NCI-H2227 treated with DMSO at 0.1 percent for 48 hours (cell line): Measurements from ENCODE around the gene DRG2.

Experiments
- DNase-seq: peaks from one replicate; lab custom pipeline; 2025; lab: John Stamatoyannopoulos, UW

The DRG2 gene

DNA sequence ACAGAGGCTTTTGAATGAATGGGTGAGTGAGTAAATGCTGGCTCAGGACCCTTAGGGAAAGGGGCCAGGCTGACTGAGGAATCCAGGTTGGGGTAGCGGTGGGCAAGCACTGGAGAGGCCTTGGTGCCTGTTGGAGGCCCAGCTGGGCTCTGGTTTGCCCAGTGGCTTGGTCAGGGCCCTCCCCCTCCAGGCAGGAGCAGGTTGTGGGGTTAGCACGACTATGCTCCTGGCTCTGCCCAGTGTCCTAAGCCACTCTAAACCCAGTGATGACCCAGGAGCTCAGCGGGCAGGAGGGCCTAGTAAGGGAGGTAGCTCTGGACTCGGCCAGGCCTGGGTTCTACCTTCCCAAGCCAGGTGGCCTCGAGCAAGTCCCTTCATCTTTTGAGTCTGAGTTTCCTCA lies 28.3 kb downstream of the DRG2 start:
- DNase-seq = no peak

DNA sequence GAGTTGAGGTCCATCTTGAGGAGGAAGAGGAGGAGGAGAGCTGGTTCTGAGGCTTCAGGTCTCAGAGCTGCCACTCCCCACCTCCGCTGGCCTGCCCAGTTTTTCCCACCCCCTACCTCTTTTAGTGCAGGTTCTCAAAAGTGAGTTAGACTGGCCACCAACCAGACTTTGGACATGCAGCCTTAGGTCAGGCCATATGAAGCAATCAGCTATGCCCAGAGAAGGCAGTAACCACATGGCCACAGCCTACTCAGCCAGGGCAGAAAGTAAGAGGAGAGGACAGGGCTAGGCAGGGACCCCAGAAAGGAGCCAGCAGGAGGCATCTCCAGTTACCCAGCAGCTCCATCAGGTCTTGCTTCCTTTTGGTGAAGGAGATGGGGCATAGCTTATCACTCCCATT lies 29.8 kb downstream of the DRG2 start:
- DNase-seq = no peak

DNA sequence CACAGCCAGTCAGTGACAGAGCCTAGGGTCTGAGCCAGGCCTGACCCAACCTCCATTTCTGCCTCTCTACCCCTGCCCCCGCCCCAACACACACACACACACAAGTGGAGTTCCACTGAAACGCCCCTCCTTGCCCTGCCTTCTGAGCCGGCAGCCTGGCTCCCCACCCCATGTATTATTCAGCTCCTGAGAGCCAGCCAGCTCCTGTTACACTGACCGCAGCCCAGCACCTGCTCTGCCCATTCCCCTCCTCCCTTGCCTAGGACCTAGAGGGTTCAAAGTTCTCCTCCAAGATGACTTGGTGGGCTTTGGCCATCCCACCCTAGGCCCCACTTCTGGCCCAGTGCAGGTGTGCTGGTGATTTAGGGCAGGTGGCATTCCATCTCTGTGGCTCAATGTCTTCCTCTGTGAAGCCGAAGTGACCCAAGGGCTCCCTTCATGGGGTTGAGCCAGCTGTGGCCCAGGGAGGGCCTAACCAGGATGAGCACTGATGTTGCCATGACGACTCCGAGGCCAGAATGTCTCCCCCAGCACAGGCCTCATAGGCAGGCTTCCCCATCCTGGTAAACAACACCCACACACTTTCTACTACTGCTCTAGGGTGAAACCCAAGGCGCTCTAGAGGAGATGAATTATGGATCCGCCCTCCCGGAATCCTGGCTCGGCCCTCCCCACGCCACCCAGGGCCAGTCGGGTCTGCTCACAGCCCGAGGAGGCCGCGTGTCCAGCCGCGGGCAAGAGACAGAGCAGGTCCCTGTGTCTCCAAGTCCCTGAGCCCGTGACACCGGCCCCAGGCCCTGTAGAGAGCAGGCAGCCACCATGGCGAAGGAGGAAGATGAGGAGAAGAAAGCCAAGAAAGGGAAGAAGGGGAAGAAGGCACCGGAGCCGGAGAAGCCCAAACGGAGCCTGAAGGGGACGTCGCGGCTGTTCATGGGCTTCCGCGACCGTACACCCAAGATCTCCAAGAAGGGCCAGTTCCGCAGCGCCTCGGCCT lies 30.5 kb downstream of the DRG2 start:
- no peak for DNase-seq

- DNase-seq = no peak
These were observed 31.5 kb downstream of the DRG2 start for GRCh38 chr17:18119166-18119745.

- DNase-seq = no peak
These were observed 32.2 kb downstream of the DRG2 start for GRCh38 chr17:18119938-18120337.

DNA sequence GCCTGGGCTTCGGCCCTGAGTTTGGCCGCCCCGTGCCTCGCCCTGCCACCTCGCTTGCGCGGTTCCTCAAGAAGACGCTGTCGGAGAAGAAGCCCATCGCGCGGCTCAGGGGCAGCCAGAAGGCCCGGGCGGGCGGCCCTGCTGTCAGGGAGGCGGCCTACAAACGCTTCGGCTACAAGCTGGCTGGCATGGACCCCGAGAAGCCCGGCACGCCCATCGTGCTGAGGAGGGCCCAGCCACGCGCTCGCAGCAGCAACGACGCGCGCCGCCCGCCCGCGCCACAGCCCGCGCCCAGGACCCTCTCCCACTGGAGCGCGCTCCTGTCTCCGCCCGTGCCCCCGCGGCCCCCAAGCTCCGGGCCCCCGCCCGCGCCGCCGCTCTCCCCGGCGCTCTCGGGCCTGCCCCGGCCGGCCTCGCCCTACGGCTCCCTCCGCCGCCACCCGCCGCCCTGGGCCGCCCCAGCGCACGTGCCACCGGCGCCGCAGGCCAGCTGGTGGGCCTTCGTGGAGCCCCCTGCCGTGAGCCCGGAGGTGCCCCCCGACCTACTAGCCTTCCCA lies 32.8 kb downstream of the DRG2 start:
- no peak for DNase-seq

GRCh38 chr17:18121144-18121910 lies 33.6 kb downstream of the DRG2 start:
- no peak for DNase-seq

DNA sequence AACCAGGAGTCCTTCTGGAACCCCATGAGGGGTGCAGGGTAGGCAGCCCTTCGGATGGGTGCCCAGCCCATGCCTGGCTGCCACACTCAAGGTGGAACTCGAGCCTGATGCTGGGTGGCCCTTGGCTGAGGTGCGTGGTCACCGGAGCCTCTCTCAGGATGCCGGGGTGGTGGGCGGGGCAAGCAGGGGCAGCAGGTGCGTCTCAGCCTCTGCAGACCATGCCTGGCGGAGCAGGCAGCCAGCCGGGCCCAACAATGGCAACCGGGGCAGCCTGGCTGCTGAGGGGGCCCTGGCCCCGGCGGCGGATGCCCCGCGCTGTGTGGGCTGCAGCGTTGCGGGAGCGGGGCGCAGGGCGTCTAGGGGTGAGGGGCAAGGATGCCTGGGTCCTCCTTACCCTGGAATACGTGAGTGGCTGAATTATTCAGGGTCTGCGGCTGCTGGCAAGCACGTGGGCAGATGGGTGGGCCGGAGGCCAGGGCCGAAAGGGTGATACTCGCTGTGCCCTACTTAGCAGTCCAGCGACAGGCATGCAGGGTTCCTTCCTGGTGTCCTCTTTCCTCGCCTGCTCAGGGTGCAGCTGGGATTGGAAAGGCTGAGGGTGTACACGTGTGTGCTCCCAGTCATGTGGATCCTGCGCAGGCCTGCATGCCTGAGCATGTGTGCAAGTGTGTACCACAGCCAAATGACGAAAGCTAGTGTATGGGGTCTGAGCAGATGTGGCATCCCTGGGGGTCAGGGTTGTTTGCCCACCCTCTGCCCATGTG lies 35.4 kb downstream of the DRG2 start:
- no peak for DNase-seq

- DNase-seq = no peak
These were observed 36.8 kb downstream of the DRG2 start for GRCh38 chr17:18124345-18125126.

- no peak for DNase-seq
These were observed 41.3 kb downstream of the DRG2 start for GRCh38 chr17:18129041-18129502.

DNA sequence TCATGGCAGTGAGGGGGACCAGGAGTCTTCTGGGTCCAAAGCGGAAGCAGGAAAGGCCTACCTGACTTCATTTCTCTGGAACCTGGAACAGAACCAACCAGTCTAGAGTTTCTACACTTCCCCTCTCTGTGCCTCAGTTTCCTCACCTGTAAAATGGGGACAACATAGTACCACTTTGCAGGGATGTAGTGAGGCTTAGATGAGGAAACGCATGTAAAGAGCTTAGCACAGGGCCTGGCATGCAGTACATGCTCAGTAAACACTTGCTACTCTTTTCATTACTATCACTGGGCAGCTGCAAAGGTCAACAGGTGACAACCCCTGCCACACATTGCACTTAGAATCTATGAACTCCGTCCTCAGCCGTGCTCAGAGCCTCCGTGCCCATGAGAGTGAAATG lies 45.0 kb downstream of the DRG2 start:
- no peak for DNase-seq

DNA sequence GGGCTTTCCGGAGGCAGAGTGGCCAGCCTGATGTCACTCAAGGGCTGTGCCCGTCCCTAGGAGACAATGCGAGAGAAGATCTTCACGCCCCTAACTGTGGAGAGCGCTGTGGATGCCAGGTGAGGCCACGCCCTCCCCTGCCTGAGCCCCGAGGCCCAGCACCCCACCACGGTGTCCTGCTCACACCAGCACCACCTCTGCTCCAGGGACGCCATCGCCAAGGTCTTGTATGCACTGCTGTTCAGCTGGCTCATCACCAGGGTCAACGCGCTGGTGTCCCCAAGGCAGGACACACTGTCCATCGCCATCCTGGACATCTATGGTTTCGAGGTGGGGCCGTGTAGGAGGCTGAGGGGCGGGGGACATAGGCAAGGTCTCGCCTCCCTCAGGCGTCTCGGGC lies 48.6 kb downstream of the DRG2 start:
- DNase-seq = no peak

- no peak for DNase-seq
These were observed 50.5 kb downstream of the DRG2 start for GRCh38 chr17:18138065-18138749.

GRCh38 chr17:18139092-18139491 lies 51.3 kb downstream of the DRG2 start:
- no peak for DNase-seq

GRCh38 chr17:18139498-18139897 lies 51.8 kb downstream of the DRG2 start:
- no peak for DNase-seq

GRCh38 chr17:18139949-18140348 lies 52.2 kb downstream of the DRG2 start:
- DNase-seq = no peak

GRCh38 chr17:18140648-18141047 lies 52.9 kb downstream of the DRG2 start:
- no peak for DNase-seq

DNA sequence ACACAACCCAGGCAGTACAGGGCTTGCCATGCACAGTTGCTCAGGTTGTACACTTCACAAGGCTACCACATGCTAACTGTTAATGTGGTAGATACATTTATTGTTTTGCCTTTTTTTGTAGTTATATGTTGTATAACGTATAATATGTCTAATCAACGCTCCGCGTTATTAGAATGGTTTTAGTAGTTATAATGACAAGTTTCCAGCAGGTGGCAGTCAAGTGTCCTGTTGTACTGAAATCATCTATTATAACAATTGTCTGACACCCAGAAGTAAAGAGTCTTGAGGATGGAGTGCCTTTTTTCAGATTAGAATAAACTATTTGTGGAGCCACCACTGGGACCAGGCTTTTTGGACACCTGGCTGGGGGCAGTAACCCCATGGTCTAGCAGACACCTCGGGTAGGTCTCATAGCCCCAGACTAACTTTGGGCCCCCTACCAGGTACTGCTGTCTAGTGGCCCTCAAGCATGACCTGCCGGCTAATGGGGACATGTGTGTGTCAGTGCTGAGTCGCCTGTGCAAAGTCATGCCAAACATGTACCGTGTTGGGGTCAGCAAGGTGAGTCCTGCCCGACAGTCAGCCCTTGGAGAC lies 53.6 kb downstream of the DRG2 start:
- peak; percentile 26 for DNase-seq

- no peak for DNase-seq
These were observed 54.7 kb downstream of the DRG2 start for GRCh38 chr17:18142417-18142816.
